CD4-positive, alpha-beta T cell treated with Interferon alpha-2 for 1 hour (primary cell): ENCODE results near the gene DNAI4.
A peak's percentile ranks its signal among the peaks of the same experiment; 100 is the strongest.
"Not testable (repeated sequence)": the region's sequence is repeated elsewhere in the genome, so short reads cannot be mapped to it uniquely, and the experiment has no call there.

Source experiments
- DNase-seq, 2 donors: peaks; one replicate each; pipeline ENCODE4 v3.0.0-alpha.2; 2020 to 2022

DNAI4 gene

GRCh38 chr1:66924756-66925557 lies at the start of gene DNAI4, which contains the start of gene MIER1:
DNAI4 (minus strand) TSS chr1:66924856; CDS start chr1:66924831, 25 bp downstream.
MIER1 (plus strand) TSS chr1:66924990; CDS start chr1:66925029, 39 bp downstream.
- peak; percentile 98 for DNase-seq

- DNase-seq: no peak
These were observed 43.9 kb upstream of the DNAI4 start for GRCh38 chr1:66968574-66968973.

GRCh38 chr1:66966188-66966873 lies 41.7 kb upstream of the DNAI4 start:
- not testable (repeated sequence) for DNase-seq

GRCh38 chr1:66957938-66958337 lies 33.3 kb upstream of the DNAI4 start:
- DNase-seq: no peak

GRCh38 chr1:66954208-66954607 lies 29.6 kb upstream of the DNAI4 start:
- no peak for DNase-seq

- DNase-seq: no peak
These were observed 26.9 kb upstream of the DNAI4 start for GRCh38 chr1:66951513-66951912.

- no peak for DNase-seq
These were observed 22.6 kb upstream of the DNAI4 start for GRCh38 chr1:66947267-66947666.

GRCh38 chr1:66945316-66945715 lies 20.7 kb upstream of the DNAI4 start:
- no peak for DNase-seq

- DNase-seq: no peak
These were observed 19.9 kb upstream of the DNAI4 start for GRCh38 chr1:66944330-66945274.

GRCh38 chr1:66943361-66943969 lies 18.8 kb upstream of the DNAI4 start:
- no peak for DNase-seq

GRCh38 chr1:66940981-66941380 lies 16.3 kb upstream of the DNAI4 start:
- DNase-seq: no peak

GRCh38 chr1:66938613-66939012 lies 14.0 kb upstream of the DNAI4 start:
- DNase-seq: no peak

GRCh38 chr1:66937529-66938234 lies 13.0 kb upstream of the DNAI4 start:
- DNase-seq: no peak

- DNase-seq: peak in 1 of 2 donors; percentile 46
These were observed 9.4 kb upstream of the DNAI4 start for GRCh38 chr1:66933887-66934700.

GRCh38 chr1:66932291-66932690 lies 7.6 kb upstream of the DNAI4 start:
- no peak for DNase-seq

- peak in 1 of 2 donors; percentile 57 for DNase-seq
These were observed 6.9 kb upstream of the DNAI4 start for GRCh38 chr1:66931590-66931989.

- no peak for DNase-seq
These were observed 6.1 kb upstream of the DNAI4 start for GRCh38 chr1:66930823-66931174.

- DNase-seq: peak; percentile 93 to 96
These were observed 5.6 kb upstream of the DNAI4 start for GRCh38 chr1:66929999-66930822.

- no peak for DNase-seq
These were observed 5.0 kb upstream of the DNAI4 start for GRCh38 chr1:66929691-66929998.

GRCh38 chr1:66929146-66929688 lies 4.6 kb upstream of the DNAI4 start:
- no peak for DNase-seq
